Mammary epithelial cell (primary cell): ENCODE measurements around the gene NDUFA8.

Experiments
- CTCF ChIP-seq, 2 donors: IDR thresholded peaks in 1 of 2; conservative IDR thresholded peaks in 1 of 2; 2 replicates each; pipeline ENCODE4 v1.5.1; 2011 to 2012; ENCODE audit warnings: inconsistent platforms in 2 of 2, low read length in 2 of 2, mild to moderate bottlenecking in 2 of 2, control low read depth in 1 of 2, low read depth in 1 of 2; ENCODE audit not compliant: insufficient read depth in 1 of 2; ENCODE audit errors: extremely low read depth in 1 of 2
- EZH2 ChIP-seq: IDR thresholded peaks from 2 replicates; pipeline ENCODE4 v1.6.1; 2012; ENCODE audit warnings: low read length, inconsistent platforms, borderline replicate concordance

- TF ChIP-seq CTCF (conservative IDR thresholded peaks at IDR 0.05 in 1 of 2, IDR thresholded peaks at IDR 0.05 in 1 of 2; ENCODE audit: extremely low read depth in 1 of 2, insufficient read depth in 1 of 2, low read depth in 1 of 2, low read length in 2 of 2) (no peak), EZH2 (no peak)
Measured at GRCh38 chr9:122121931-122122330, 37.6 kb downstream of the NDUFA8 start.
